GM12891 (cell line): ENCODE results near the gene RAB30.

ENCODE experiments used
- POLR2A ChIP-seq: IDR thresholded peaks from 2 replicates; pipeline ENCODE4 v1.6.1; 2011; ENCODE audit warnings: low read depth, low read length, control low read depth
- POLR2AphosphoS5 ChIP-seq: IDR thresholded peaks from 2 replicates; pipeline ENCODE4 v1.6.1; 2011; ENCODE audit warnings: low read depth, low read length, control low read depth

DNA sequence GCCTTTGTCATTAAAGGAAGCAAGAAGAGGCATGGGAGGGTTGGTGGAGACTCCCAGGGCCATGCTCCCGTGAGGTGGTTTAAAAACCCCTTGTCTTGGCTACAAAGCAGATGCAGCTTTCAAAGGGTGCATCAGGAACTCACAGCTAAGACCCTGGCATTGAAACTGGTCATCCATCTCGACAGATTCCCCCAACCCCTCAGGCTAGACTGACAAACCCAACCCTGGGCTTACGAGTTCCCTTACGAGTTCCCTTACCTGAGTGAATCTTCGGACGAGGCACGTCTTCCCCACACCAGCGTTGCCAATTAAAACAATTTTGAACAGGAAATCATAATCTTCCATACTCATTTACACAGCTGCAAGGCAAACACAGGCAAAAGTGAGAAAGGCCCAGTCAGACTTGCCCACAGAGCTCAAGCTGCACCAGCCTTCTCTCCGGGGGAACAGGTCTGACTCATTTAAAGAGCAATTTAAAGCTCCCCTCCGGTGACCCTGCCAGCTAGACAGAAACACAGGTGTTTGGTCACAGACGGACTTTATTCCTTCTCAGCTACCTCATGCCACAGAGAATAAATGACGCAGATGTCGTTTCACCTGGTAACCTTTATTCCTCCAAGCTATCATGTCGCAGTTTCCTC lies 74.6 kb downstream of the RAB30 start:
- TF ChIP-seq POLR2A, result no peak
- TF ChIP-seq POLR2AphosphoS5, result no peak; the same call in 1 of the 2 replicates
